SHP77 (cell line): ENCODE data around the gene MAGI1.
A peak's percentile ranks its signal among the peaks of the same experiment; 100 is the strongest.

Experiments
- DNase-seq, 2 experiments: peaks; one replicate each; lab custom pipeline; 2025; lab: John Stamatoyannopoulos, UW

MAGI1 gene

DNA sequence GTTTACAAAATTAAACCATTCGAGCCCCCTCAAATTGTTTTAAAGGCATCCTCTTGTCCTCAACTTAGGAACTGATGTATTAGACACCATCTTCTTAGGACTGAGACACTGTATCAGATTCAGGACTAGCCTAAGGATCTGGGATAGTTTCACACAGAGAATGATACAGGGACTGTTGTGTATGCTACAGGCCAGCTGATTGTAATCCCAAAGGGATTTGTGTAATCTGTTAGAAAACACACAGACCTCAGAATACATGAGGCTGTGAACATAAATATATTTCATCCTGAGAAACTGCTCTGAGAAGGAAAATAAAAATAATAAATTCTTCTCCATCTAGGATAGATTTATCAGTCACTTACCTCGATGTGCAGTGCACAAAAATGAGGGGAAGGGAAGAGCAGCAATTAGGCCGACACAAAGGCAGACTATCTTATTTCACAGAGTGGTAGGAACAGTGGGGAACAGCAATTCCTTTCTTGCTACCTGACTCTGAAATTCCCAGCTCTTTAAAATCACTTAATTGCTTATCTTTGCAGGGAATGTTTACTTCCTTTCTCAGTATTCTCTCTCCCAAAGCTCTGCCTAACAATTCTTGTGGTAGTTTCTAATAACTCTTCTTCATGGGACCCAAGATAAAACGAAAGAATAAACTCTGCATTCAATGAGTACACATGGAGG lies 322.5 kb downstream of the MAGI1 start:
- no peak for DNase-seq

DNA sequence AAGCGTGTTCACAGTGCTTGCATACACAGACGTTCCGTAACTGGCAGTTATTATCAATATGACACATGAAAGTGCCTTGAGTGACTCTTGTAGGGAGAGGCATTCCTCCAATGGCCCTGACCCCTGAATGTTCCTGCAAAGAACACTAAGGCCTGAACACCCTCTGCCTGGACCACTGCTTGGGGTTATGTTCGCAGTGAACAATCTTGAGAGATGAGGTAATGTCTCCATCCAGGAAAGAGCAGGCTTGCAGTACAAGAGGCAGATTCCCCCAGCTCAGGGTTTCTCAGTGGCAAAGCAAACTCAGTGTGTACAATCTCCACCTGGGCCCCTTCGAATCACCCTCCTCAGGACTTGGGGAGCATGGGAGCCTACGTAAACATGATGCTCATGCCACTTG lies 324.6 kb downstream of the MAGI1 start:
- DNase-seq, result no peak

DNA sequence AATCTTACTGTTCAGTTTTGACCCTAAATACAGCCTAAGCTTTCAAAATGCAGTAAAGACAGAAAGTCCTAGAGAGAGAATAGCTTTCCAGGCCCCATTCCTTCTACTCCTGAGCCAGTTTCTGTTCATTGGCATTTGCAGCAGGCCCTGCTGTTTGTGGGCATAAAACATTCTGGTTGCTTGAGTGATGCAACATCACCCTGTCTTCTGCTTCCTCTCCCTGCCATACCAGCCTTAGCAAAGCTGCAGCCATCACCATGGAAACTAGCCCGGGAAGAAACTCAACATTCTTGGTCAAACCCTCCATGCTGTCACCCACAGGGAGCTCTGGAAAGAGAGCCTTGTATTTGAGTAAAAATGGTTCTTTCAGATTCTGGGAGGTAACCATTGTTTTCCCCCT lies 325.7 kb downstream of the MAGI1 start:
- DNase-seq, result no peak

DNA sequence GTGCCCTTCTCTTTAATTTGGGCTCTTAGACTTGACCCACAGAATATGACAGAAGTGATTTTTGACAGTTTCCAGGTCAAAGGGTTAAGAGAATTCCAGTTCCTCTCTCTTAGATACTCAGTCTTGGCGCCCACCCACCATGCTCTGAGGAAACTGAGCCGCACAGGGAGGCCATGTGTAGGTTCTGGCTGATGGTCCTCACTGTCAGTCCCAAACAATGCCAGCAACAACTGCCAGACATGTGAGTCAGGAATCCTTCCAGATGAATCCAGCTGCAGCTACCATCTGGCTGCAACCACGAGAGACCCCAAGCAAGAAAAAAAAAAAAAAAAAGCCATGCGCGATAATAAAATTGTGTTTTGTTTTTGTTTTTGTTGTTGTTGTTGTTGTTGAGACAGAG lies 326.6 kb downstream of the MAGI1 start:
- no peak for DNase-seq

DNA sequence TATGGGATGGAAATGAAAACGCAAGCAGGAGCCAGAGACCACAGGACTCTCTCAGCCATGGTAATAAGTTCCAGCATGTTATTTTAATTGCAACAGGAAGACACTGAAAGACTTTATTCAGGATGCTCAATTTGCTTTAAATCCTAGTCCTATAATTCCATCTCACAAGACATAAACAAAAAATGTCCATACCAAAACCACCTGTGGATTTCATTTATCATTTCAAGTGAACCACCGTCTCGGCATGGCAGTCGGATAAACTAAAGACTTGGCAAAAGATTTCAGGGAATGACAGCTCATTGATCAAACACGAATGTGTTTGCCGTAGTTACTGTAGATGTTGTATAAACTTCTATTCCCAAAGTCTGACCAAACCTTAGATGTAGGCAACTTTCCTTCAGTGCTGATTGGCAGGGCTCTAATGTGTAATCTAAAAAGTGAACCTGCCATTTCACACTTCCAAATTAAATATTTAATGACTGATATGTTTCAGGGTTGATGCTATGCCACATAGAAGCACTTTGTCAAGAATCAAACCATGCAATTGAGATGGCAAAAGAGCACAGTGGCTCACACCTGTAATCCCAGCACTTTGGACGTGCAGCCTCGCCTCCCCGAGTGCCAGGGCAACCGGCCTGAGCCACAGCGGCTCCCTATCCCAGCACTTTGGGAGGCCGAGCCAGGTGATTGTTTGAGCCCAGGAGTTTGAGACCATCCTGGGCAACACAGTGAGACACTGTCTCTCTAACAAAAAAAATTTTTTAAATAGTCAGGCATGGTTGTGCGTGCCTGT lies 331.7 kb downstream of the MAGI1 start:
- DNase-seq, result no peak

DNA sequence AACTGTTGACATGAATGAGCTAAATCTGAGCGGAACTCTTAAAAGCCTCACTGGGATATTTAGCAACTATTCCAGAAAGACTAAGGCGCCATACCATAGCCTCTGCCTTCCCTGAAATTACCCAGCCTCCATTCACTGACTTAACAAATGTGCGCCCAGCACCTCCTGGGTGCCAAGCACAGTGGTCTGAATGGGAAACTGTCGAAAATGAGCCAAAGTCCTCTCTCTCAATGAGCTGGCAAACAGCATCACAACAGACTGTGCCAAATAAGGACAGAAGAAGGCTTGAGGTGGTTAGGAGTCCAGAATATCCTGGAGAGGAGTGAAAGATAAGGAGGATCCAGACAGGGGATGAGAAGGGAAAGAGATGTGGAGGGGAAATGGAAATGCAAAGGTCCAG lies 332.4 kb downstream of the MAGI1 start:
- DNase-seq, result no peak

DNA sequence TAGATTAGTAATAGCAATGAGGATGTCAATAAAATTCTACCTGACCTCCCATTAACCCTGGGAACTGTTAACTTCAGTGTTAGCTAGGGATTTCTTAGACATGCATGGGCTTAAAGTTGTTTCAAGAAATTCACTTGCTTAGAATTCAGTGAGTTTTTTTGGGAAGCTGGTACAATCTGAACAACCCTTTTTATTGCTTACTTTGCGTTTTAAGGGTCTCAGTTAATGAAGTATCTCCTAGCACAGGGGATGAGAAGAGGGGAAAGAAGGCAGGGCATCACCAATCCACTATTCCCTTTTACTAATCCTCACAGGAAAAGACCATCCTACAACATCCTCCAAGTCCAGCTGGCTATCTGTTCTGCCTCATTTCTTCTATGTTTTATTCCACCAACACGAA lies 334.9 kb downstream of the MAGI1 start:
- no peak for DNase-seq

DNA sequence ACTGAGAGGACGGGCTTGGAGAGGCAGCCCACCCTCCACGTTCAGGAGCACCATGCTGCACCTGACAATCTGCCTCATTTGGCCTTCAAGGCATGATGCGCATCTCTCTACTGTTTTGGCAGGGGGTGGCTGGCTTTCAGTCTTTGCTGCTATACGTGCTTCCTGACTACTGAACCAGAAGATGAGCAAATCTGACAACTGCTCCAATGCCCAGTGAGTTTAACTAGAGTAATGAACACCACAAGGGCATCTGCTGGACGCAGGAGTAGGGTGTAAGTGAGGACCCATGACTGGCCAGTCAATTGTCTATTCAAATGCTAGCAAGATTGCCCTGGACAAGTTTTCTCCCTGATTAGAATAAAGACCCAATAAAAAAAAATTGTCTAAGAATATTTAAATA lies 335.7 kb downstream of the MAGI1 start:
- no peak for DNase-seq

DNA sequence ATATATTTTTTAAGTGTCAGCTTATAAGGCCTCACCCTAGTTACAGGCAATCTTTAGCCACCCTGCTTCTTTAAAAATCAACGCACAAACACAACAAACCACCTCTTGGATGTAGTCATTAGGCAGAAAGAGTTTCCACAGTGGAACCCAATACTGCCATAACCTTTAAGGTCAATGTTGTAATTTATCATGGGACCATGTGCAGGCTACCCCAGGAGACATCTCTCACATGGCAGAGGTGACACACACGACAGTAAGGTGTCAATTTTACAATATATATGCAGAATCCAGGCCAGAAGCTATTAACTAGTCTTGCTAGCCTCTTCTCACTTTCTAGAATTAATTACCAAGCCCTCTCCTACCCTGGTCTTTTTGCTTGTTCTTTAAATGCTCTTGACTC lies 336.5 kb downstream of the MAGI1 start:
- no peak for DNase-seq

DNA sequence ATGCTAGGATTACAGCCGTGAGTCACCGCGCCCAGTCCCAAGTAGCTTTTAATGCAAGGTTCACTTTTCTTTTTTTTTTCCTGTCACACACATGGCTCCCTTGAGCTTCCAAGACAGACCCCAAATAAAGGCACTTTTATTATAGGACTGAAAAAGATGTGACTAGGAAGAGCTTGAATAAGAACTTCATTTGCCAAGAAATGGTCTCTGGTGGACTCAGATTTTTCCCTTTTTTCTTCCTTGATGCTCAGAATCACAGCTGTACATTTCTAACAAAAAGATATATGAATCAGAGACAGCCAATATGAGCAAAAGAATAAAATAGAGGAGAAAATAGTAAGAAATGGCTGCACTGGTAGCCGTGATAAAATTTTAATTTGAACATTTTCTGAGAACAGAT lies 337.2 kb downstream of the MAGI1 start:
- no peak for DNase-seq

DNA sequence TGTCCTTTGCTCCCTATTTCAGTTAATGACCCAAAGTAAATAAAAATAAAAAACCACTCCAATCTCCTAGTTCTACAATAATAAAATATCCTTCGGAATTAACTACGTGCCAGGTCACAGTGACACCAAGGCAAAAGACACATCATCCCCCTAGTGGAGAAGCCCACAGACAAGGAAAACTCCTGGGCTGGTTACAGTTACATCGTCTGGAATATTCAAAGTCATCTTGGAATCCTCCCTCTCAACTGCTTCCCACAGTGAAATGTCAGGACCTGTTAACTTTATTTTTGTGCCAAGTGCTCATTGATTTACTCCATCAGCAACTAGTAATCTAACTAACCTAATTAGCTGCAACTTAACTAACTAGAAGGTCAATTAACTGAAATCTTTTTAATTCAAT lies 349.3 kb downstream of the MAGI1 start:
- no peak for DNase-seq

DNA sequence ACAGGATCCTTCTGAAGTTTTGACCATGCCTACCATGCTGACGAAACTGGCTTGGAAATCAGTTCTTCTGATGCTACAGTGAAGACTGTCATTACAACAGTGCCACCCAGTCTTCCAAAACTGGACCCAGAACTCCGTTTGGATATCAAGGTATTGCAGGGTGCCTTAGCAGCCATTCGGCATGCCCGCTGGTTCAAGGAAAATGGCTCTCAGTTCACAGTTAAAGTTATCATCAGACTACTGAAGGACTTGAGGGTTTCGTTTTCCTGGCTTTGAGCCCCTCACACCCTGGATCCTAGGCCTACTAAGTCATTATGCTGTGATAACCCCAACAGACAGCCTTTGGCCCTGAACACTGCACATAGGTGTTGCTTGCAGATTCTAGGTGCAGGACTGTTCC lies 351.0 kb downstream of the MAGI1 start:
- DNase-seq, result no peak

DNA sequence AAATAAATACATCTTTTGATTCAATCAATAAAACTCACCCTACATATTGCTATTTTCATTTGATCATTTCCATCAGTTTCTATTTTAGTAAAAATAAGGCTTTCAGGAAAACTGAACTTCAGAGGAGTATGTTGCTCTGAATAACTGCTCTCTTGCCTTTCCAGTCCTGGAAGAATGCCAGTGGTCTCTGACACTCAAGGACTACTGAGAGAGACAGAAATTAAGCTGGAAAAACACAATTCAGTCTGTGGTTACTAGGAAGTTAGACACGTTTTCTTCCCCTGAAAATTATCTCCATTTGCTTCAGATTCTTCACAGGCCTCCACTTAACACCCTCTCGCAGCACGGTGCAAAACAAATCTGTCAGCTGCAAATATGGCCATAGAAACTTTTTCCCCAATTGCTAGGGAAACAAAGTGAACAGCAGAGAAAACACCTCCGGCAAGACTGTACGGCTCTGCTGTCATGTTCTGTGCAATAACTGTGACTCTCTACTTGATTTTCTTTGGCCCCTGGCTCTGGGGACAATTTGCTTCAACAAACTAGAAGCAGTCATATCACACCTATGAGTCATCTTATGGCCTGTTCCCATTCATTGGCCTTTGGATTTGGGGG lies 353.0 kb downstream of the MAGI1 start:
- DNase-seq, result no peak

DNA sequence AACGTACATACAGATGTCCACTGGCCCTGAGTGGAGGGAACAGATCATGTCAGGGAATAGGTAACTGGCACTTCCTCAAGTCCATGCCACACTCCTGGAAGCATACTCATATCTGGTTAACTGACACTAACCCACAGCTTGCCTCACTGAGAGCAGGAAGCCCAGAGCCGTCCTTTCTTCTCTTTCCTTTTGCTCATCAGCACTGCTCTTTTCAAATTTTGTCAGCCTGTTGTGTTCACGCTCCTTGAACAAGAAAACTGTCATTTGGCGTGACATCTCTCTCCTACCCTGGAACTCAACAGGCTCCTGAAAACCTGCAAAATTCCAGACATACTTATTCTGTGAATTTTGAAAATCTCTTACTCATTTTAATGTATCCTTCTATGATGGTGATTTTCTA lies 360.2 kb downstream of the MAGI1 start:
- no peak for DNase-seq

DNA sequence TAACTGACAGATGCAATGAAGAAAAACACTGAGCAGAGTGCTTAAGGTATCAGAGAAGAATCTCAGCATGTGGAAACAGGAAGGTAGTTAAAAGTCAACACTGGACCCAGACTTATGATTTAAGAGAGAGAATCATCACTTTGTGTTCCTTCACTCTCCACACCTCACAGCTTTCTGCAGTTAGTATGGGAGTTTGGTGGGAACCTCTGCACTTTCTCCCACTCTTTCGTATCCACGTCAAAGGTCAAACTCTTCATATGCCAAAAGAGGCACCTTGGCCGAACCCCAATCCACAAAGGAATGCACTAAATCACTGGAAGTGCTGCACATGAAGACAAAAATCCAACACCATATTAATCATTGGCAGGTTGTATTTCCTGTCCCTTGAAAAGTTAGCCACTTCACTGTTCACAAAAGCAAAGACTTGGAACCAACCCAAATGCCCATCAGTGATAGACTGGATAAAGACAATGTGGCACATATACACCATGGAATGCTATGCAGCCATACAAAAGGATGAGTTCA lies 361.2 kb downstream of the MAGI1 start:
- DNase-seq, result no peak

DNA sequence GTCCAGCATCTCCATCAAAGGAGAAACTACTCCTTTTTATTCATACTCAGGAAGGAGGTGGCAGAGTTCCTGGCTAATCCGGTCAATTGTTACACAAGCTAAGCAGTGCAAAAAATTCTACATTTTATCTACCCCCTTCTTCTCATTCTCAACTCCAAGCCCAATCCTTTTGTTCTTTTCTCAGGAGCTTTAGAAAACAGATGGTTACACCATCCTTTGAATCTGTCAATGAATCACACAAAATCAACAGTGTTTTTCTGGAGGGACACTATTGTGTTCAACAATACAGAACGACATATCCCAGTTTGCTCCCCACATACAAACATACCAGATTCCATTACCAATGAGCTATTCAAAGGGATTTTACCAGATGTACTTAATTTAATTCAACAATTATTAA lies 362.1 kb downstream of the MAGI1 start:
- DNase-seq, result peak in 1 of 2 experiments; percentile 0

DNA sequence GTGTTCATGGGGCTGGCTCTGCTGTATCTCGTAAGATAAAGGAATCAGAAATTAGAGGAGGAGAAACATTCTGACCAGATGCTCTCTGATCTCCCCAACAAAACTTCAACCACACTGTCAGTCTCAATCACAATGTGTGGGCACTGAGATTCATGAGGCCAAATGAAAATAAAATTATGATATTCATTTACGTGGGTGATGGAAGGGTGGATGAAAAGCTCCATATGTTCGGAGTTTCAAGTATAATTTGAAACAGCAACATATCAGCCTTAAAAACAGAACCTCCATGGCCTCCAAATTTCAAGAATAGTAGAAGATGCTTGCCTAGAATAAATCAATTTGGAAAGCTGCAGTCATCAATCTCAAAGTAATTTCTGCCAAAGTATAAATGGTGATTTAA lies 363.7 kb downstream of the MAGI1 start:
- DNase-seq, result no peak

DNA sequence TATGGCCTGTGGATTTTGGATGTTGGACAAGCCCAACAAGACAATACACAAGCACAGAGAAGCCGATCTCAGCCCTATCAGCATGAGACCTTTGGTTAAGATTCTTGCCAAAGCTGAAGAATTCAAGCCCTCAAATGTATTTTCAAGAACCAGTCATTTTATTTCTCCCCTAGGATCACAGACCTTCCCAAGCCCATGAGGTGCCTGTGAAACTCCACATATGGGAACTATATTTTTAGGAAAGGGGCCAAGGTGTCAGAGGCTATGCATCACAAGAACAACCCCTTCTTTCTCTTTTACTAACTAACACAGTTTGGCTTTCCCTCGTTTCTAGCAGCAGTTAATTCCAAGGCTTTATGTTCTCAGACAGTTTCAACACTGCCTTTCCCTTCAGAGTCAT lies 364.5 kb downstream of the MAGI1 start:
- DNase-seq, result no peak

DNA sequence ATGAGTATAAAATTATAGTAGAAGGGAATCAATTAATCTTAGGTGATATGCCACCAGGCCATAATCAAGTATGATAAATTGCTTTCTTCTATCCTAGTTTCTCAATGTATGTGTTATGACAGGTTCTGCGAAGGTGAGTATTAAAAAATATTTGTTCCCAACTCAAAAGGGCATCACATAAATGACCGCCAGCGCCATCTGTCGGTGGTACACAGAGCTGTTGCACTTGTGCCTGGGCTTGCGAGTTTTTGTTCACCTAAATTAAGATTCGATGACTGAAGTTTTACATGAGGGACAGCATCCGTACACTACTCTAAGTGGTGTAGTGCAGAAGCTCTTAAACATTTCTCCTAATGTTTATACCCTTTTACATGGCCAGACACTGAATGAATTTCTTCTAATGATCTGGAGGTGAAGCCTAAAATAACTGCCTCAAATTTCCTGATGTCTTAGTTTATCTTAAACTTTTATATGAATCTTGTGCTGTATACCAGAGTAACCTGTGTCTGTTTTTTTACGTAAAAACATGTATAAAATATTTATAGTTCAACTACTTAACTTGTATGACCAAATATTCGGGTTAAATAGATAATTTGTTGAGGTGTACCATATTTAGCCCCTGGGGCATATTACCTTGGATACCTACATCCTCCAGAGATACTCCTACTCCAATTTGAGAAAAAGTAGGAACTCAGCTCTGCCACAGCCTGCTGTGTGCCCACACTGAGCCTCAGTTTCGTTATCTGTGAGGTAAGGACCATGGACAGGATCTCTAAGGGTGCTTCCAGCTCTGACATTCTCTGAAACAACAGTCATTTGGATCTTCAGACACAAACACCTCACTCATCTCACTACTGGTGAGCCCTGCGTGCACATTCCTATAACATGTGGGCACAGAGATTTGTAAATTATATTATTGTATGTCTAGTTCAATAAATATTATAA lies 365.6 kb downstream of the MAGI1 start:
- DNase-seq, result peak; percentile 1 to 52

DNA sequence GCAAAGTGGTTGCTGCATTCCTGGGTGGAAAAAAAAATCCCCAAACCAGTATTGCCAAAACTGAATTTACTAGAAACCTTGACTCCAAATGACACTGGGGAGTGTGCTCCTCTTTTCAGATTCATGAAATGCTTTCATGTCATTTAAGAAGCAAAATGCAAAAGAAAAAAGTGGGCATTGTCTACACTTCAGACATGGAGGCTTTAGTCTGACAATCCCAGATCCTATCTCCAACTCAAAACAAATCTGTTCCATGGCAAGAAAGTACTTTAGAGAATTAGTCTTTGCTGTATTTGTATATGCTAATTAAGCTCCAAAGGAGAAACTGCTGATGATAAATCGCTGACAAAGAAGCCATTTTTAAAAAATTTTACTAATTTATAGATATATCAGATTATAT lies 366.7 kb downstream of the MAGI1 start:
- DNase-seq, result no peak

DNA sequence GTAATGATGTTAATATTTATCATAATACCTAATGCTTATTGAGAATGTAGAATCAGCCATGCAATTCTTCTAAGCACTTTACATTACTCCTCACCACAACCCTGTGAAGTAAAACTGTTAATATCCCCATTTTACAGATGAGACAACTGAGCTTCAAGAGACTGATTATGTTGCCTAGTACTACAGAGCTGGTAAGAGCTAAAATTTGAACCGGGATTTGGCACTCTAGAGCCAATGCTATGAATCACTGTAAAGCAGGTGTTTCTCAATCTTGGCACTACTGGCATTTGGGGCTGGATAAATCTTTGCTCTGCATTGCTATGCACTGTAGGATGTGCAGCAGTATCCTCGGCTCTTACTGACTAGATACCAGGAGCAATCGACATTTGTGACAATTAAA lies 367.7 kb downstream of the MAGI1 start:
- DNase-seq, result no peak
